HG02884 (cell line): ENCODE data around the gene SLC2A5.
"Not testable (repeated sequence)": the region's sequence is repeated elsewhere in the genome, so short reads cannot be mapped to it uniquely, and the experiment has no call there.

Experiments used
- ATAC-seq: cut with Tn5 transposase; IDR thresholded peaks from one replicate; pipeline ENCODE4 v1.9.1; 2021; ENCODE audit warnings: mild to moderate bottlenecking, moderate library complexity; ENCODE audit not compliant: unreplicated experiment

Gene SLC2A5

DNA sequence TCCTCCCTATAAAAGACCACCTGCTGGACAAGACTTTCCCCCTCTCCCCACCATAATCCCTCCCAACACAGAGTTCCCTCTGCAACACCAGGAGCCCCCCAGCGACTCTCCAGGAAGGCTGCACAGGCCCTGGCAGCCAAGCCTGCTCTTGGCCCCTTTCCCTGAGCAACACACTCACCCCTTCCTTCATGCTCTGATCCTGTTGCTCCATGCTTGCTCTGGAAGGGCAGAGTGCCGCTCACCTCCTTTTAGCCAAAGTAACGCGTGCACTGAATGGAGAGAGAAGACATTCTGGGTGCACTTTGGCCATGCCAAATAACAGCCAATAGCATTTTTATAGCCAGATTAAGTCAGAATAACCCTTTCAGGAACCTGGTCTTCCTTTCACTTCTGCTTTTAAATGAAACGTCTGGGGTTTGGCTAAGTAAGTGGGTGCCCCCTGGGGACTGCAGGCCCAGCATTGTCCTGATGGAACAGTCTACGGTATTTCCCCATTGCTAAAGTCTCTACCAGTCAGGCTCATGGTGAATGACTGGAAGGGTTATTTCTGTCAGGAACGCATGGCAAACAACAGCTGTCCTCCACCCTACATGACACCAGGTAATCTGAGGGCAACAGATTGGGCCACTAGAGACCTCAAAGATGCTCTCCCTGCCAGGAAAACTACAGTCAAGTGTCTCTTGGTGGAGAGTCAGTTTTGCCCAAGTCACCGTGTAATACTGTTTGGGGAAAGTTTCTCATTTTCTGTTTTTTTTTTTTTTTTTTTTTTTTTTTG is at the start of gene SLC2A5:
Gene SLC2A5, minus strand, starts transcription at position 310 of the 775 bp plus-strand sequence. Its CDS starts 99 bp downstream, at position 211.
- ATAC-seq, result peak; percentile 85

DNA sequence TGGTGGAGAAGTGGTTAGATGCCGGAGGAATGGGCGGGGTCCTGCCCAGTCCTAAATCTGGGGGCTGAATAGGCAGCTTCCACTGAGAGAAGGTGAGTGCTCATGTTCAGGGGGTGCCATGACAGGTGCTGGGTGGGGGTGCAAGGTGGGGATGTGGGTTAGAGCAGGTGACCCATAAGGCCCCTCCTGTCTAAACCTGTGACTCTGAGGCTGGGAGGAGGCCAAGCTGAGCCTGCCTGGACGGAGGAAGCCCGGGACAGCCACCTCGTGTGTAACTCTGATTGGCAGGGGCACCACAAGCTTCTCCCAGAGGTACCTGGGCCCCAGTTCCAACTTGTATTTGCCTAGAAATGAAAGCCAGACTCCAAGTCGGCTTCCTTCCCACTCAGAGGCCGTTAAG is 48.8 kb upstream of the SLC2A5 start:
- no peak for ATAC-seq

- no peak for ATAC-seq
Observed at GRCh38 chr1:9115351-9116205, 46.1 kb upstream of the SLC2A5 start.

GRCh38 chr1:9112961-9113880 is 43.8 kb upstream of the SLC2A5 start:
- no peak for ATAC-seq

GRCh38 chr1:9111957-9112356 is 42.5 kb upstream of the SLC2A5 start:
- ATAC-seq, result no peak

GRCh38 chr1:9111357-9111691 is 41.9 kb upstream of the SLC2A5 start:
- ATAC-seq, result no peak

GRCh38 chr1:9110669-9111356 is 41.4 kb upstream of the SLC2A5 start:
- no peak for ATAC-seq

DNA sequence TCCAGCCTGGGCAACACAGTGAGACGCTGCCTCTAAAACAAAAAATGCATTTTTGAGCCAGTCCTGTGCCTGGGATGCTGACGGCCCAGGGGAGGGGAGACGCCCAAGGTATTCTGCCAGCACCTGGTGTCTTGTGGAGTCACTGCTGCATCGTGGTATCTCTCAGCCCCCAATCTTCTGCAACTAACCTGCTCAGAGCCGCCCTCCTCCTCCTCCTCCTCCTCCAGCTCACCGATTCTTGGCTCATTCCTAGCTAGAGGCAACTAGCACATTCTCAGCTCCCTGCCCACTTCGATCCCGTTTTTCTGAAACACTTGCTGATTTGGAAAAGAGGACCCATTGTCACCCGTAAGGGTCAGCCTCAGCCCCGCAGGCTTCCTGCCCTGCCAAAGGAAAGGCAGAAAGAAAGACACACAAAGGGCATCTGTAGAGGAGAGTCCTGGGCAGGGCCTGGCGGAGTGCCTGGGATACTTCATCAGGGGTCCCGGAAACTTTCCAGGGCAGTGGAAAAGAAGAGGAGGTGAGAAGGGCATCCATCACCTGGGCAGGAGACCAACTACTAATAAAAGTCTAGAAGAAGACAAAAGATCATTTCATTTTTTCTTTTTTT is 38.7 kb upstream of the SLC2A5 start:
- no peak for ATAC-seq

DNA sequence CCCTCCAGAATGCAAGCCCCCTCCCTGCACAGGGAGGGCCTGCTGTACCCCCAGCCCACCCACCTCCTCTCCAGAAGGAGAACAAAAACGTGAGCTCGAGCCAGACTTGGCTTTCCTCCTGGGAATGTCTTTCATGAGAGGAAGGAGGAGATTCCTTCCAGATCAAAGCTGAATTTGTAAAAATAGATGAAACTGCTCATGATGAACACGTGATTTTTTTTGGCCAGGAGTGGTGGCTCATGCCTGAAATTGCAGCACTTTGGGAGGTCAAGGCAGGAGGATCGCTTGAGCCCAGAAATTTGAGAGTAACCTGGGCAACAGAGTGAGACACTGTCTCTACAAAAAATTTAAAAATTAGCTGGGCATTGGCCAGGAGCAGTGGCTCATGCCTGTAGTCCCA is 37.7 kb upstream of the SLC2A5 start:
- no peak for ATAC-seq

GRCh38 chr1:9106286-9106685 is 36.9 kb upstream of the SLC2A5 start:
- ATAC-seq, result no peak

DNA sequence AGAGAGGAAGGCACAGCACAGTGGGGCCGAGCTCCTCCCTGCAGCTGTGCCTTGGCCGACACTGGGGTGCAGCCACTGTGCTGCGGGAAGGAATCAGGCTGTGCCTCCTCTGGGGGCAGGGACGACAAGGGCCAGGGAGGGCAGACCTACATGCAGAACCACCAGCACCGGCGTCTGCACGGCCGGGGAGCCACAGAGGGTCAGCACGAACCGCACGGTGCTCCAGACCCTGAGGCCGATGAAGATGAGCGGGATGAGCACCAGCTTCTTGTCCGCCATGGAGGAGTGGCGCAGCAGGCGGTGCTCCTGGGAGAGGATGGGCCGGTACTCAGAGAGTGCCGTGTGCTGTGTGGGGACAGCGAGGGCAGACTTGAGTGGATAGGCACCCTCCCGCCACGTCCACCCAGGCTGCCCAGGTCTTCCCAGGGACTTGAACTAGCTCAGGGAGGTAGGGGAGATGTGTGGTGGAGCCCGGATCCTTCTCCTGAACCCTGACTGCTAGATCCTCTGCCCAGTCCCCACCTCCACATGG is 36.0 kb upstream of the SLC2A5 start:
- no peak for ATAC-seq

DNA sequence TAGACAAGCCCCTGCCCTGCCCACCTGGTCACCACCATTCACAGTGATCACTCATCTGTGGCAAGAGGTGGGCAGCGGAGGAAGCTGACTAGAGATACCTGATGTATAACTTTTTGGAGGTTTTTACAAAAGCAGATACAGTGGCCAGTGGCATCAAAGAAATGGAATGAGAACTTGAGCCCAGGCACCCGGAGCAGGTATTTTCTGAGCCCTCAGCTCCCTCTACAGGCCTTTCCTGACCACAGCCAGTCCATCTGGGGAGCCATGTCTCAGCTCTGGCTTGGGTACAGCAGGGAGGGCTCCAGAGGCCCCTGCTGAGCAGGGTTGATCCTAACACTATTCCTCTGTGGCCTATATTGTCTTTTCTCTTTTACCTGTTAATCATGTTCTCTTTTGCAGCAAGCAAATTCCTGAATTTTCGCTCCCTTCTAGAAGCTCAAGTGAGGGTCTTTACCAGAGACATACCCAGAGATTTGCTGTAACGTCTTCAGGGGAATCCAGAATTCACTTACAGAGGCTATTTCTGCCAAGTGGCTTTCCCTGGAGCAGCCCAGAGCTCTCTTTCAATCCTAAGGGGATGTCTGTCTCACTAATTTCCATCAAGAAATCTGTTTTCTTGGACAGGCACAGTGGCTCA is 32.2 kb upstream of the SLC2A5 start:
- ATAC-seq, result no peak

DNA sequence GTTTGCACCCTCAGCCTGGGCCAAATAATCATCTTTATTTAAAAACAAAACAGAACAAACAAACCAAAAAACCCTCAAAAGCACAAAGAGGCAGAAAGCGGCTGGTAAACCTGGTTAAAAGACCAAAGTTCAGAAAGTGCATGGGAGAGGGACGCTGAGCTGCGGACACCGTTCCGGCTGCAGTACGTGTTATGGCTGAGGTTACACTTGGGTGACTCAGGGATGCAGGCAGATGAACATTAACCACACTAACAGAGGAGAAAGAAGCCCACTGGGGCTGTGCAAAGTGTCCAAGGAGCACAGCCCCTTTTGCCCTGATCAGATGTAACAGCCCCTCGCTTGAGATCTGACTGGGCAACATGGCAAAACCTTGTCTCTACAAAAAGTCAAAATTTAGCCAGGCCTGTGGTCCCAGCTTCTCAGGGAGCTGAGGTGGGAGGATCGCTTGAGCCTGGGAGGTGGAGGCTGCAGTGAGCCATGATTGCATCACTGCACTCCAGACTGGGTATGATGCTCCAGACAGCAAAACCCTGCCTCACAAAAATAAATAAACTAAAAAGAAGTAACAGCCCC is 31.1 kb upstream of the SLC2A5 start:
- no peak for ATAC-seq

DNA sequence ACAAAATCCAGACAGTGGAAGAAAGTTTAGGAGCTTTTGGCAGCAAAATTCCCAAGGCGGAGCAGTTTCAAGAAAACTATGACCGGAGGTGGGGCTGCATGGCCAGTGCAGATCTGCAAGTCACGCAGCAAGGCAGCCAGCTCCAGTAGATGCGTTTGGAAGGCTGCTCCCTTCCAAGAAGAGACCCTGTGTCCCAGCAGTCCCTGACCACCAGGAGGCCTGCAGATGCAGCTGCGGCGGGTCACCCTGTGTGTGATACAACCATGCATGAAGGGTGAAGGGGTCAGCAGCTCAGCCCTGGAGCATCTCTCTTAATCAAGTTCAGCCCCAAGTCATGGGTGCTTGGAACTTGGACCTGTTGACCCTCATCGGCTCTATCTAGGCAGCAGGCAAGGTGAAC is 30.1 kb upstream of the SLC2A5 start:
- no peak for ATAC-seq

GRCh38 chr1:9097947-9098705 is 28.7 kb upstream of the SLC2A5 start:
- ATAC-seq, result no peak

- no peak for ATAC-seq
Observed at GRCh38 chr1:9095818-9096217, 26.4 kb upstream of the SLC2A5 start.

DNA sequence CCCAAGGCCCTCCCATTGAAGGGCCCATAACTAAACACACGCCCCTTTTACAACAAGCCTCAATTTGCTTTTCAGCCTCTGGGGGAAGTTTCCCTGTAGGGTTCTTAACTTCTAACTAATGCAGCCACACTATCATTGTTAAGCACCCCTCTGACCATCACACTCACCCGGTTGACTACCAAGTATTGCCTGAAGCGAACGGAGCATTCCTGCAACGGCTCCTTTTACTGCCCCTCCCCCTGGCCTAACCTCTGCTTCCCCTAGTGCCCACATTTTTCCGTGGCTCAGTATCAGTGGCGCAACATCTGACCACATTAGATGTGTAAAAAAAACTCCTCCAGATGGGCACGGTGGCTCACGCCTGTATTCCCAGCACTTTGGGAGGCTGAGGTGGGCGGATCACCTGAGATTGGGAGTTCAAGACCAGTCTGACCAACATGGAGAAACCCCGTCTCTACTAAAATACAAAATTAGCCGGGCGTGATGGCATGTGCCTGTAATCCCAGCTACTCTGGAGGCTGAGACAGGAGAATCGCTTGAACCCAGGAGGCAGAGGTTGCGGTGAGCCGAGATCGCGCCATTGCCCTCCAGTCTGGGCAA is 24.7 kb upstream of the SLC2A5 start:
- ATAC-seq, result not testable (repeated sequence)

- no peak for ATAC-seq
Observed at GRCh38 chr1:9093581-9093980, 24.1 kb upstream of the SLC2A5 start.
